ENCODE measurements around the gene GPRIN3. TPM values are rescaled to one million over a fixed set of nuclear protein-coding genes. Genes with fewer than 3 reads are reported as not detected.

GPRIN3 gene
- total RNA-seq, 2 donors from 2014 or later, result 2.1 to 2.3 TPM

DNA sequence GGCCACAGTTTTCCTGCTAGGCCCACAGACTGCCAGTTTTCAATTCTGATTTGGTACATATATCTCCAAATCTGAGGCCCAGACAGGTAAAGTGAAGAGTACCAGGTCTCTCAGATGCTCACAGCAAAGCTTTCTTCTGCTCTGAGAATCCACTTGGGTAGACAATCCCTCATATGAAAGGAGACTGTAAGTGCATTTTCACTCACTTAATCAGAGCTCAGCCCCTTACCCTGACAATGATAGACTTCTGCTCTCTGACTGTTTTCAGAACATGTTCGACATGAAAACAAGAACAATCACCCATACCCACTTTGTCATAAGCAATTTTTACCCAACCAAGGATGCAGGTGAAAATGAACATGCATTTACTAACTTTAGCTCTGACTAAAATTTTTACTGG lies 7.1 kb downstream of the GPRIN3 start:
- H3K27ac ChIP-seq (ENCODE audit: low read depth, low read length), result no peak overlapping the region
- H3K4me1 ChIP-seq (ENCODE audit: control insufficient read depth, insufficient read depth, low read length), result no peaks in the 10 kb centered on the region
- H3K9me3 ChIP-seq (ENCODE audit: control insufficient read depth, low read length), result no peaks in the 10 kb centered on the region
- TF ChIP-seq, protein P1, sequence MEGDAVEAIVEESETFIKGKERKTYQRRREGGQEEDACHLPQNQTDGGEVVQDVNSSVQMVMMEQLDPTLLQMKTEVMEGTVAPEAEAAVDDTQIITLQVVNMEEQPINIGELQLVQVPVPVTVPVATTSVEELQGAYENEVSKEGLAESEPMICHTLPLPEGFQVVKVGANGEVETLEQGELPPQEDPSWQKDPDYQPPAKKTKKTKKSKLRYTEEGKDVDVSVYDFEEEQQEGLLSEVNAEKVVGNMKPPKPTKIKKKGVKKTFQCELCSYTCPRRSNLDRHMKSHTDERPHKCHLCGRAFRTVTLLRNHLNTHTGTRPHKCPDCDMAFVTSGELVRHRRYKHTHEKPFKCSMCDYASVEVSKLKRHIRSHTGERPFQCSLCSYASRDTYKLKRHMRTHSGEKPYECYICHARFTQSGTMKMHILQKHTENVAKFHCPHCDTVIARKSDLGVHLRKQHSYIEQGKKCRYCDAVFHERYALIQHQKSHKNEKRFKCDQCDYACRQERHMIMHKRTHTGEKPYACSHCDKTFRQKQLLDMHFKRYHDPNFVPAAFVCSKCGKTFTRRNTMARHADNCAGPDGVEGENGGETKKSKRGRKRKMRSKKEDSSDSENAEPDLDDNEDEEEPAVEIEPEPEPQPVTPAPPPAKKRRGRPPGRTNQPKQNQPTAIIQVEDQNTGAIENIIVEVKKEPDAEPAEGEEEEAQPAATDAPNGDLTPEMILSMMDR (conservative IDR thresholded peaks at IDR 0.05), result no peak
- no peak overlapping the region for H3K9ac ChIP-seq (ENCODE audit: extremely low read depth, low read length, poor library complexity, severe bottlenecking)
- Mint-ChIP-seq H3K4me3 (no peak overlapping the region), H3K27ac (no peak overlapping the region), H3K4me1 (peaks cover 3% of the 10 kb centered on the region), H3K36me3 (ENCODE audit: low read depth) (no peaks in the 10 kb centered on the region), H3K9me3 (no peaks in the 10 kb centered on the region), H3K27me3 (ENCODE audit: insufficient read depth) (no peaks in the 10 kb centered on the region)
- no peak overlapping the region for H3K4me3 ChIP-seq (ENCODE audit: low read length)
- WGBS, 2 experiments (ENCODE audit: insufficient coverage in 1 of 2, insufficient read length in 1 of 2), result 80 to 95% methylated on average over 1 of the region's 1 CpG
- peaks cover 1% of the 10 kb centered on the region for H3K27me3 ChIP-seq (ENCODE audit: control insufficient read depth, insufficient read depth, low read length, poor library complexity, severe bottlenecking)
- H3K36me3 ChIP-seq (ENCODE audit: control insufficient read depth, insufficient read depth, low read length), result no peaks in the 10 kb centered on the region
- no peak for DNase-seq

DNA sequence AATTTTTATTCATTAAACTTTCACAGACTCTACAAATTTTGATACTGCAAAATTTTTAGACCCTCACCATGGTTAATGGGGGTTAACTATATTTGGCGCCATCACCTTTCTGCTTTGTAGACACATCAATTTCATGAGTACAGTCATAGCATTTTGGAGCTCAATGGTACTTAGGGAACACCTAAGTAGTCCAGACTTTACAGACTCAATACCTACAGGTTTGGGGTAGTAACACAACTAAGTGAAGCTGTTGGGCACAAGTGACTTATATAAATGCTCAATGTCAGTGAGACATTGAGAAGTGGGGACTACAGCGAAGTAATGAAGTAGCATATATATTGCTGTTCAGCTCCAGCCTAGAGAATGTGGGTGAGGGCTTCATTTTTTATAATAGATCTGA lies 7.5 kb downstream of the GPRIN3 start:
- Mint-ChIP-seq H3K4me1 (peaks cover 6% of the 10 kb centered on the region), H3K27me3 (ENCODE audit: insufficient read depth) (no peaks in the 10 kb centered on the region), H3K36me3 (ENCODE audit: low read depth) (no peaks in the 10 kb centered on the region), H3K4me3 (no peak overlapping the region), H3K9me3 (no peaks in the 10 kb centered on the region), H3K27ac (no peak overlapping the region)
- TF ChIP-seq, protein P1 (conservative IDR thresholded peaks at IDR 0.05), result no peak
- no peak overlapping the region for H3K27ac ChIP-seq (ENCODE audit: low read depth, low read length)
- DNase-seq, result no peak
- 50% methylated on average over 2 of the region's 2 CpGs for WGBS, 2 experiments (ENCODE audit: insufficient coverage in 1 of 2, insufficient read length in 1 of 2)
- no peaks in the 10 kb centered on the region for H3K4me1 ChIP-seq (ENCODE audit: control insufficient read depth, insufficient read depth, low read length)
- H3K9me3 ChIP-seq (ENCODE audit: control insufficient read depth, low read length), result no peaks in the 10 kb centered on the region
- H3K4me3 ChIP-seq (ENCODE audit: low read length), result no peak overlapping the region
- H3K27me3 ChIP-seq (ENCODE audit: control insufficient read depth, insufficient read depth, low read length, poor library complexity, severe bottlenecking), result no peaks in the 10 kb centered on the region
- no peak overlapping the region for H3K9ac ChIP-seq (ENCODE audit: extremely low read depth, low read length, poor library complexity, severe bottlenecking)
- H3K36me3 ChIP-seq (ENCODE audit: control insufficient read depth, insufficient read depth, low read length), result no peaks in the 10 kb centered on the region

DNA sequence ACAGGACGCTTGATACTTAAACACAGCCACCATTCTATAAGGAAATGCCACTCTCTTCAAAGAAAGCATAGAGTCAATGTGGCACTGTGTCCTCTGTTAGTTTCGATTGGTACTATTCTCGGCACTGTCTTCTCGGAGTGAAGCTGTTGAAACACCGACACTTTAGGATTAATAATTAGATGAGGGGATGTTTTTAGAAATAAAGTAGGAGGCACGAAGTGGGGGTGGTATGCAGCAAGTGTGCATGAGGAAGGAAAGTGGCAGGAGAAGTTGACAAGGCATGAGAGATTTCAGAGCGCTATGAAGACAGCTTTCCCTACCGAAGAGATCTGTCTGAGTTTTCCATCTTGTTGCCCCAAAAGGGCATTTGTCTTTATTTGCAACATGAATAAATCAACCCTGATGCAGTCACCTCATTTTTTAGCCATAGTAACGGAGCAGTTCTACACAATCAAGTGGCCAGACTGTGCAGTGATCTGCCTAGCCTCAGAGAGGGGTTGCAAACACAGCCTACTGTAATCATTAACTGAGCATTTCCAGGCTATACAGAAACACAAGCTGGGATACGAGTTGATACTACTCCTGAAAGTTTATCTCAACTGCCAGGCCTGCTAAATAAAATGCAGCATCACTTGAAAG lies 8.3 kb downstream of the GPRIN3 start:
- DNase-seq, result no peak
- H3K36me3 ChIP-seq (ENCODE audit: control insufficient read depth, insufficient read depth, low read length), result no peaks in the 10 kb centered on the region
- no peak overlapping the region for H3K4me3 Mint-ChIP-seq
- no peak overlapping the region for H3K9ac ChIP-seq (ENCODE audit: extremely low read depth, low read length, poor library complexity, severe bottlenecking)
- no peak overlapping the region for H3K27ac ChIP-seq (ENCODE audit: low read depth, low read length)
- TF ChIP-seq, protein P1 (conservative IDR thresholded peaks at IDR 0.05), result no peak
- H3K36me3 Mint-ChIP-seq (ENCODE audit: low read depth), result no peaks in the 10 kb centered on the region
- H3K4me1 Mint-ChIP-seq, result peaks cover 7% of the 10 kb centered on the region
- no peaks in the 10 kb centered on the region for H3K27me3 ChIP-seq (ENCODE audit: control insufficient read depth, insufficient read depth, low read length, poor library complexity, severe bottlenecking)
- no peaks in the 10 kb centered on the region for H3K27me3 Mint-ChIP-seq (ENCODE audit: insufficient read depth)
- H3K4me3 ChIP-seq (ENCODE audit: low read length), result no peak overlapping the region
- 88 to 95% methylated on average over 8 to 10 of the region's 10 CpGs for WGBS, 2 experiments (ENCODE audit: insufficient coverage in 1 of 2, insufficient read length in 1 of 2)
- no peaks in the 10 kb centered on the region for H3K9me3 ChIP-seq (ENCODE audit: control insufficient read depth, low read length)
- no peak overlapping the region for H3K27ac Mint-ChIP-seq
- H3K4me1 ChIP-seq (ENCODE audit: control insufficient read depth, insufficient read depth, low read length), result no peaks in the 10 kb centered on the region
- no peaks in the 10 kb centered on the region for H3K9me3 Mint-ChIP-seq
